Suprapubic skin (tissue), 4 donors: ENCODE measurements around the gene CCDC13. TPM values are rescaled to one million over a fixed set of nuclear protein-coding genes. Genes with fewer than 3 reads are reported as not detected.
A peak's percentile ranks its signal among the peaks of the same experiment; 100 is the strongest.

Source experiments
- DNase-seq, 2 donors: peaks; one replicate each; pipeline ENCODE4 v3.0.0-alpha.2; 2019; ENCODE audit warnings: low spot score in 2 of 2
- H3K27ac ChIP-seq: fragments of 200-600 bp; sonication (generic); one replicate; pipeline ENCODE4 v1.5.1; 2019
- H3K27me3 ChIP-seq: fragments of 200-600 bp; sonication (generic); one replicate; pipeline ENCODE4 v1.5.1; 2019
- H3K36me3 ChIP-seq: fragments of 200-600 bp; sonication (generic); one replicate; pipeline ENCODE4 v1.5.1; 2019
- H3K4me1 ChIP-seq: fragments of 200-600 bp; sonication (generic); one replicate; pipeline ENCODE4 v1.5.1; 2019
- H3K4me3 ChIP-seq: fragments of 200-600 bp; sonication (generic); one replicate; pipeline ENCODE4 v1.5.1; 2019; ENCODE audit warnings: mild to moderate bottlenecking
- H3K9me3 ChIP-seq: fragments of 200-600 bp; sonication (generic); one replicate; pipeline ENCODE4 v1.5.1; 2019
- CTCF ChIP-seq, 2 donors: fragments of 200-600 bp in 1 of 2; fragments of 450-650 bp in 1 of 2; sonication (generic) in 1 of 2; IDR thresholded peaks; one replicate each; pipeline ENCODE4 v1.5.1; 2016 to 2019; ENCODE audit warnings: antibody characterized with exemption in 2 of 2, mild to moderate bottlenecking in 1 of 2, moderate library complexity in 1 of 2
- EP300 ChIP-seq: sonication (generic); formaldehyde crosslinking; IDR thresholded peaks from one replicate; pipeline ENCODE4 v1.6.1; 2017; ENCODE audit warnings: antibody characterized with exemption
- POLR2A ChIP-seq, 2 donors: fragments of 450-650 bp; IDR thresholded peaks; one replicate each; pipeline ENCODE4 v1.6.1; 2017; ENCODE audit warnings: antibody characterized with exemption in 2 of 2, mild to moderate bottlenecking in 2 of 2, moderate library complexity in 2 of 2
- POLR2AphosphoS5 ChIP-seq, 3 donors: sonication (generic); formaldehyde crosslinking; IDR thresholded peaks; one replicate each; pipeline ENCODE4 v1.6.1; 2017; ENCODE audit warnings: antibody characterized with exemption in 3 of 3
- whole genome bisulfite sequencing: methylation state at CpG from one replicate; pipeline ENCODE4 v1.1.5; 2018; 5-methylcytosine and 5-hydroxymethylcytosine counted together
- total RNA-seq, 4 donors: library from RNA; depleted of rRNA; stranded (reverse); fragments of >200 nt; gene quantifications; one replicate each; pipeline ENCODE4 v1.1.0, GENCODE V29; 2016

The CCDC13 gene
- total RNA-seq, 4 donors from 2014 or later, result 0.89 TPM; not detected in 3

- peaks cover 14% of the 10 kb centered on the region for H3K4me1 ChIP-seq
- H3K4me3 ChIP-seq, result no peak overlapping the region
- DNase-seq, result peak in 1 of 2 donors; percentile 59
- 94% methylated on average over 9 of the region's 28 CpGs for WGBS
- H3K36me3 ChIP-seq, result no peaks in the 10 kb centered on the region
- H3K27me3 ChIP-seq, result no peaks in the 10 kb centered on the region
- no peaks in the 10 kb centered on the region for H3K9me3 ChIP-seq
- TF ChIP-seq EP300, result no peak
- no peak for TF ChIP-seq POLR2AphosphoS5 (IDR thresholded peaks at IDR 0.05)
- TF ChIP-seq CTCF (IDR thresholded peaks at IDR 0.05), result no peak
- TF ChIP-seq POLR2A (IDR thresholded peaks at IDR 0.05), result no peak
- no peak overlapping the region for H3K27ac ChIP-seq
Observed at GRCh38 chr3:42769477-42770131, 3.4 kb downstream of the CCDC13 start.

GRCh38 chr3:42764561-42765295 is 8.3 kb downstream of the CCDC13 start:
- WGBS, result 80% methylated on average over 3 of the region's 3 CpGs
- Histone ChIP-seq H3K27me3 (no peaks in the 10 kb centered on the region), H3K9me3 (no peaks in the 10 kb centered on the region), H3K36me3 (no peaks in the 10 kb centered on the region), H3K4me3 (no peak overlapping the region), H3K27ac (no peak overlapping the region), H3K4me1 (peaks cover 7% of the 10 kb centered on the region)
- no peak for DNase-seq
- TF ChIP-seq POLR2A (IDR thresholded peaks at IDR 0.05), result no peak

GRCh38 chr3:42764115-42764514 is 8.9 kb downstream of the CCDC13 start:
- TF ChIP-seq POLR2AphosphoS5 (IDR thresholded peaks at IDR 0.05) (no peak), CTCF (IDR thresholded peaks at IDR 0.05) (no peak)
- 74% methylated on average over 3 of the region's 3 CpGs for WGBS
- Histone ChIP-seq H3K27ac (no peak overlapping the region), H3K27me3 (no peaks in the 10 kb centered on the region), H3K4me1 (peaks cover 7% of the 10 kb centered on the region), H3K4me3 (no peak overlapping the region), H3K9me3 (no peaks in the 10 kb centered on the region), H3K36me3 (no peaks in the 10 kb centered on the region)
- DNase-seq, result peak in 1 of 2 donors; percentile 29

GRCh38 chr3:42763021-42763420 is 10.0 kb downstream of the CCDC13 start:
- Histone ChIP-seq H3K36me3 (no peaks in the 10 kb centered on the region), H3K4me3 (no peak overlapping the region), H3K4me1 (peaks cover 7% of the 10 kb centered on the region), H3K27ac (no peak overlapping the region), H3K27me3 (no peaks in the 10 kb centered on the region), H3K9me3 (no peaks in the 10 kb centered on the region)
- DNase-seq, result no peak
- no peak for TF ChIP-seq EP300
- TF ChIP-seq POLR2AphosphoS5 (IDR thresholded peaks at IDR 0.05), result no peak
- TF ChIP-seq CTCF (IDR thresholded peaks at IDR 0.05), result no peak
- no peak for TF ChIP-seq POLR2A (IDR thresholded peaks at IDR 0.05)
- WGBS, result 60% methylated on average over 2 of the region's 2 CpGs

GRCh38 chr3:42762046-42762724 is 10.9 kb downstream of the CCDC13 start:
- Histone ChIP-seq H3K27me3 (no peaks in the 10 kb centered on the region), H3K4me3 (no peak overlapping the region), H3K4me1 (peaks cover 7% of the 10 kb centered on the region), H3K9me3 (no peaks in the 10 kb centered on the region), H3K27ac (no peak overlapping the region), H3K36me3 (no peaks in the 10 kb centered on the region)
- TF ChIP-seq EP300, result no peak
- no peak for TF ChIP-seq POLR2A (IDR thresholded peaks at IDR 0.05)
- TF ChIP-seq CTCF (IDR thresholded peaks at IDR 0.05), result no peak
- TF ChIP-seq POLR2AphosphoS5 (IDR thresholded peaks at IDR 0.05), result no peak
- 81% methylated on average over 6 of the region's 6 CpGs for WGBS
- DNase-seq, result peak in 1 of 2 donors; percentile 56
